ENCODE results near the gene ELF2. TPM values are rescaled to one million over a fixed set of nuclear protein-coding genes. Genes with fewer than 3 reads are reported as not detected.
"Not testable (repeated sequence)": the region's sequence is repeated elsewhere in the genome, so short reads cannot be mapped to it uniquely, and the experiment has no call there.

The ELF2 gene
- total RNA-seq, 1 donor from 2014 or later, result 44.3 TPM

DNA sequence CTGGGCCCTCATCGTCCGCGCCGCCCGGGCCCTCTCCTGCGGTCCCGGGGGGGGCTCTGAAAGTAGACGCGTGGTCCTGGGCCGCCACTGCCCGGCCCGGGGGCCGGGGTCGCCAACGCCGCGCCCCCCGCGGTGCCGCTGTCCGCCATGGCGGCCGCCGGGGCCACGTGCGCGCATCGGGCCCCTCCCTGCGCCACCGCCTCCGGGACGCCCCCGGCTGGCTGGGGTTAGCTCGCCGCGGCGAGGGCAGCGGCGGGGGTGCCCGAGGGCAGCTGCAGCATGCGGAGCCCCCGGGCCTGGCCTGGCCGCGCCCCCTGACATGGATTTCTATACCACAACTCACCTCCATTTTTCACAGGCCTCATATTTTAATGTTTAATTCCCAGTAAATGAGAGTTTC is 61.8 kb downstream of the ELF2 start:
- H3K27me3 Mint-ChIP-seq (ENCODE audit: insufficient read depth, low read depth), result no peaks in the 10 kb centered on the region
- Histone ChIP-seq H3K36me3 (peaks cover 10% of the 10 kb centered on the region), H3K4me1 (no peaks in the 10 kb centered on the region), H3K79me2 (ENCODE audit: low read depth) (no peaks in the 10 kb centered on the region), H4K20me1 (ENCODE audit: low read depth) (no peaks in the 10 kb centered on the region), H3K9me3 (ENCODE audit: low read depth) (no peaks in the 10 kb centered on the region), H3K4me3 (no peak overlapping the region), H3F3A (ENCODE audit: low read depth) (peaks cover 6% of the 10 kb centered on the region), H3K27me3 (no peaks in the 10 kb centered on the region), H2AFZ (replicated peaks) (no peak overlapping the region), H3K9ac (no peak overlapping the region), H3K27ac (no peak overlapping the region), H3K4me2 (no peak overlapping the region)
- no peak for TF ChIP-seq EZH2phosphoT487 (IDR thresholded peaks at IDR 0.05)
- no peak for TF ChIP-seq EZH2 (IDR thresholded peaks at IDR 0.05)
- TF ChIP-seq, protein P1, sequence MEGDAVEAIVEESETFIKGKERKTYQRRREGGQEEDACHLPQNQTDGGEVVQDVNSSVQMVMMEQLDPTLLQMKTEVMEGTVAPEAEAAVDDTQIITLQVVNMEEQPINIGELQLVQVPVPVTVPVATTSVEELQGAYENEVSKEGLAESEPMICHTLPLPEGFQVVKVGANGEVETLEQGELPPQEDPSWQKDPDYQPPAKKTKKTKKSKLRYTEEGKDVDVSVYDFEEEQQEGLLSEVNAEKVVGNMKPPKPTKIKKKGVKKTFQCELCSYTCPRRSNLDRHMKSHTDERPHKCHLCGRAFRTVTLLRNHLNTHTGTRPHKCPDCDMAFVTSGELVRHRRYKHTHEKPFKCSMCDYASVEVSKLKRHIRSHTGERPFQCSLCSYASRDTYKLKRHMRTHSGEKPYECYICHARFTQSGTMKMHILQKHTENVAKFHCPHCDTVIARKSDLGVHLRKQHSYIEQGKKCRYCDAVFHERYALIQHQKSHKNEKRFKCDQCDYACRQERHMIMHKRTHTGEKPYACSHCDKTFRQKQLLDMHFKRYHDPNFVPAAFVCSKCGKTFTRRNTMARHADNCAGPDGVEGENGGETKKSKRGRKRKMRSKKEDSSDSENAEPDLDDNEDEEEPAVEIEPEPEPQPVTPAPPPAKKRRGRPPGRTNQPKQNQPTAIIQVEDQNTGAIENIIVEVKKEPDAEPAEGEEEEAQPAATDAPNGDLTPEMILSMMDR (IDR thresholded peaks at IDR 0.05), result no peak
- no peaks in the 10 kb centered on the region for H3K9me3 Mint-ChIP-seq
- H3K27ac Mint-ChIP-seq, result no peak overlapping the region
- no peak for DNase-seq (ENCODE audit: low spot score)
- H3K36me3 Mint-ChIP-seq, result peaks cover 5% of the 10 kb centered on the region
- no peak overlapping the region for H3K4me3 Mint-ChIP-seq
- H3K4me1 Mint-ChIP-seq, result peaks cover 4% of the 10 kb centered on the region

DNA sequence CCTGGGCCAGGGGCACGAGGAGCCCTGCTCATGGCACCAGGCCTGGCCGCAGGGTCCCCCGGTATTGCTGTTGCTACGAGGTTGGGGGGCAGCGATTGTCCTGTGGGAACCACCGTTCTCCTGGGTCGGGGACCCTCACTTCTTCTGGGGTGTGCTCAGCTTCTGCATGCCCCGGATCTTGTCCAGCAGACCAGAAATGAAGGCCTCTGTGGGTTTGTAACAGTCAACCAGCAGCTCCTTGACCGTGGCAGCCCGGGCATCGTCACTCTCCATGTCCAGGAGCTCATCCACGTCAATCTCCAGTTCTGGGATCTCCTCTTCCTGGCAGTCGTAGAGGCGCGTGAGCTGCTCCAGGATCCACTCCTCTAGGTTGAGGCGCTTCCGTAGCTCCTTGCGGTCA is 62.2 kb downstream of the ELF2 start:
- H3K36me3 ChIP-seq, result peaks cover 10% of the 10 kb centered on the region
- not testable (repeated sequence) for H3K4me2 ChIP-seq; H3K9ac ChIP-seq; H3K79me2 ChIP-seq (ENCODE audit: low read depth); H3K27me3 ChIP-seq; H2AFZ ChIP-seq (replicated peaks); H3K27ac Mint-ChIP-seq; DNase-seq (ENCODE audit: low spot score); H3K36me3 Mint-ChIP-seq; H3F3A ChIP-seq (ENCODE audit: low read depth); H3K27me3 Mint-ChIP-seq (ENCODE audit: insufficient read depth, low read depth); H3K9me3 Mint-ChIP-seq; H3K9me3 ChIP-seq (ENCODE audit: low read depth); H3K4me3 Mint-ChIP-seq; H3K4me1 Mint-ChIP-seq; H3K27ac ChIP-seq; H4K20me1 ChIP-seq (ENCODE audit: low read depth); H3K4me3 ChIP-seq; H3K4me1 ChIP-seq

DNA sequence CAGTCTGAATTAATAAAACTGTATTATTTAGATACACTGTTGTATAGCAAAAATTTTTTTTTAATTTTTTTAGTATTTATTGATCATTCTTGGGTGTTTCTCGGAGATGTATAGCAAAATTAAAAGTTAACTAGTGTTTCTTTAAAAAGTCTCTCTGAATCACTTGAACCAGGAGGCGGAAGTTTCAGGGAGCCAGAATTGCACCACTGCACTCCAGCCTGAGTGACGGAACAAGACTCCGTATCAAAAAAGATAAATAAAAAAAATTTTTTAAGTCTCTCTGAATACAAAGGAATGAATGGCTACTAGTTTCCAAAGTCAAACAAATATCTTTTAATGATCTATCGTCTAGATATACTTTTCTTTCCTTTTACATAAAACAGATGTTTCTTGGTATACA is 64.4 kb downstream of the ELF2 start:
- no peak for TF ChIP-seq EZH2phosphoT487 (IDR thresholded peaks at IDR 0.05)
- no peak for TF ChIP-seq EZH2 (IDR thresholded peaks at IDR 0.05)
- TF ChIP-seq, protein P1 (IDR thresholded peaks at IDR 0.05), result no peak
- peaks cover 10% of the 10 kb centered on the region for H3K36me3 ChIP-seq
- no peak overlapping the region for H3K27ac ChIP-seq
- no peaks in the 10 kb centered on the region for H3K4me1 ChIP-seq
- peaks cover 6% of the 10 kb centered on the region for H3F3A ChIP-seq (ENCODE audit: low read depth)
- Mint-ChIP-seq H3K27ac (no peak overlapping the region), H3K4me3 (no peak overlapping the region), H3K4me1 (peaks cover 4% of the 10 kb centered on the region), H3K36me3 (peaks cover 5% of the 10 kb centered on the region), H3K9me3 (no peaks in the 10 kb centered on the region), H3K27me3 (ENCODE audit: insufficient read depth, low read depth) (no peaks in the 10 kb centered on the region)
- no peaks in the 10 kb centered on the region for H3K27me3 ChIP-seq
- no peak overlapping the region for H3K4me2 ChIP-seq
- H3K79me2 ChIP-seq (ENCODE audit: low read depth), result no peaks in the 10 kb centered on the region
- H3K4me3 ChIP-seq, result no peak overlapping the region
- no peak for DNase-seq (ENCODE audit: low spot score)
- H2AFZ ChIP-seq (replicated peaks), result no peak overlapping the region
- H3K9me3 ChIP-seq (ENCODE audit: low read depth), result no peaks in the 10 kb centered on the region
- no peak overlapping the region for H3K9ac ChIP-seq
- H4K20me1 ChIP-seq (ENCODE audit: low read depth), result no peaks in the 10 kb centered on the region

DNA sequence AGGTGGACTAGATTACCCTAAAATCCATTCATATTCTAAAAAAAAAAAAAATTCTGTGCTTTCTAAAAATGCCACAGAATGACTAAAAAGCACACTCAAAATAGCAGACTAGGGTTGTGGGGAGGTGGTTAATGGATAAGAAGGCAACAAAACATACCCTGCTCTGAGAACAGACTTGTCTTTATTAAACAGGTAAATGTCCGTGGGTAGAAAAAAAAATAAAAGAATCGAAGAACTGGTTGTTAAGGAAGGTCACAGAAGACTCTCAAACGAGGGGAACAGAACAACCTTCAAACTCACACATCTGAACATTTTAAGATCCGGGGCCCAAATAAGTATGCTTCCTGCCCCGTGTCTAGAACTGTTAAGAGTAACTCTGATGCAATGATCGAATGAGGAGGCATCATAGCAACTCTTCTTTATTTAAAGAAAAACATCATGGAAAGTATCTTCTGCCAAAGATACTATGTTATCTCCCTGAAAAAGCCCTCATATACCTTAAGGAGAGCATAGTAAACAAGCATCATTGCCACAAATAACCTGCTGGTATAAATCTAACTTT is 68.4 kb downstream of the ELF2 start:
- DNase-seq (ENCODE audit: low spot score), result no peak
- no peak overlapping the region for H3K9ac ChIP-seq
- H3K36me3 Mint-ChIP-seq, result no peaks in the 10 kb centered on the region
- H3K4me3 ChIP-seq, result no peak overlapping the region
- peaks cover 4% of the 10 kb centered on the region for H3K4me1 Mint-ChIP-seq
- TF ChIP-seq, protein P1 (IDR thresholded peaks at IDR 0.05), result no peak
- TF ChIP-seq EZH2phosphoT487 (IDR thresholded peaks at IDR 0.05) (no peak), EZH2 (IDR thresholded peaks at IDR 0.05) (no peak)
- no peak overlapping the region for H3K27ac ChIP-seq
- no peaks in the 10 kb centered on the region for H3K9me3 Mint-ChIP-seq
- no peaks in the 10 kb centered on the region for H3K27me3 Mint-ChIP-seq (ENCODE audit: insufficient read depth, low read depth)
- H2AFZ ChIP-seq (replicated peaks), result no peak overlapping the region
- no peak overlapping the region for H3K4me3 Mint-ChIP-seq
- no peaks in the 10 kb centered on the region for H4K20me1 ChIP-seq (ENCODE audit: low read depth)
- peaks cover 6% of the 10 kb centered on the region for H3F3A ChIP-seq (ENCODE audit: low read depth)
- no peaks in the 10 kb centered on the region for H3K36me3 ChIP-seq
- H3K79me2 ChIP-seq (ENCODE audit: low read depth), result no peaks in the 10 kb centered on the region
- no peaks in the 10 kb centered on the region for H3K4me1 ChIP-seq
- no peak overlapping the region for H3K4me2 ChIP-seq
- no peak overlapping the region for H3K27ac Mint-ChIP-seq
- H3K9me3 ChIP-seq (ENCODE audit: low read depth), result no peaks in the 10 kb centered on the region
- no peaks in the 10 kb centered on the region for H3K27me3 ChIP-seq
